Prostate gland (tissue), 2 donors: ENCODE measurements around the gene SUN1. TPM values are rescaled to one million over a fixed set of nuclear protein-coding genes. Genes with fewer than 3 reads are reported as not detected.
A peak's percentile ranks its signal among the peaks of the same experiment; 100 is the strongest.

Experiments used
- DNase-seq: peaks from one replicate; pipeline ENCODE4 v3.0.0-alpha.2; 2019; ENCODE audit warnings: low spot score
- H3K27ac ChIP-seq, 2 donors: fragments of 200-600 bp; sonication (generic); 2 replicates each; pipeline ENCODE4 v1.5.1; 2017 to 2019
- H3K27me3 ChIP-seq: fragments of 200-600 bp; sonication (generic); replicated peaks from 2 replicates; pipeline ENCODE4 v1.5.1; 2019; ENCODE audit not compliant: insufficient read depth
- H3K36me3 ChIP-seq, 2 donors: fragments of 200-600 bp; sonication (generic); 1 replicate in 1 of 2; 2 replicates in 1 of 2; pipeline versions ENCODE4 v1.5.1 to v1.8.1; 2017 to 2019
- H3K4me1 ChIP-seq: fragments of 200-600 bp; sonication (generic); replicated peaks from 2 replicates; pipeline ENCODE4 v1.5.1; 2019
- H3K4me3 ChIP-seq, 2 donors: fragments of 200-600 bp; sonication (generic); 2 replicates each; pipeline ENCODE4 v1.5.1; 2017 to 2019
- H3K9me3 ChIP-seq: fragments of 200-600 bp; sonication (generic); 2 replicates; pipeline ENCODE4 v1.5.1; 2017
- CTCF ChIP-seq, 4 experiments: fragments of 200-600 bp in 2 of 4; fragments of 450-650 bp in 2 of 4; sonication (generic) in 2 of 4; IDR thresholded peaks; 1 replicate in 3 of 4; 2 replicates in 1 of 4; pipeline ENCODE4 v1.5.1; 2016 to 2019; ENCODE audit warnings: antibody characterized with exemption in 4 of 4, mild to moderate bottlenecking in 2 of 4, moderate library complexity in 2 of 4
- POLR2A ChIP-seq: fragments of 450-650 bp; IDR thresholded peaks from one replicate; pipeline ENCODE4 v1.6.1; 2016; ENCODE audit warnings: antibody characterized with exemption, mild to moderate bottlenecking
- POLR2AphosphoS5 ChIP-seq: sonication (generic); formaldehyde crosslinking; IDR thresholded peaks from one replicate; pipeline ENCODE4 v1.6.1; 2017; ENCODE audit warnings: antibody characterized with exemption
- WGBS: methylation state at CpG from one replicate; pipeline ENCODE4 v1.1.5; 2018; 5-methylcytosine and 5-hydroxymethylcytosine counted together
- intact Hi-C: fragments of 100-400 bp; cut with DNase I; formaldehyde crosslinking; loops from one replicate; pipeline ENCODE4 v1.14.2; 2022
- total RNA-seq, 2 donors: library from RNA; depleted of rRNA; stranded (reverse); fragments of >200 nt; gene quantifications; one replicate each; pipeline ENCODE4 v1.1.0, GENCODE V29; 2016

SUN1 gene
- total RNA-seq, 2 donors from 2014 or later: 106 to 177 TPM

GRCh38 chr7:873367-874002 lies 41.2 kb downstream of the SUN1 start:
- peak; percentile 86 for DNase-seq
- Histone ChIP-seq H3K27ac (peak overlapping the region; percentile 46 to 53), H3K36me3 (no peaks in the 10 kb centered on the region), H3K4me1 (no peaks in the 10 kb centered on the region), H3K27me3 (no peaks in the 10 kb centered on the region), H3K4me3 (no peak overlapping the region), H3K9me3 (no peaks in the 10 kb centered on the region)
- 30% methylated on average over 18 of the region's 18 CpGs for WGBS
- intact Hi-C loops: loop anchor here (2.0 to 10.0 kb wide), 3 partner anchors 36 to 549 kb away; no protein-coding TSS in a partner anchor
- TF ChIP-seq CTCF (IDR thresholded peaks at IDR 0.05) (peak; percentile 68 to 98 (median 95)), POLR2AphosphoS5 (peak; percentile 91), POLR2A (peak; percentile 25)

GRCh38 chr7:874031-874749 lies 41.9 kb downstream of the SUN1 start:
- no peak overlapping the region for H3K4me3 ChIP-seq
- intact Hi-C loops: loop anchor here (5.0 to 10.0 kb wide), 2 partner anchors 37 to 549 kb away; no protein-coding TSS in a partner anchor
- no peaks in the 10 kb centered on the region for H3K9me3 ChIP-seq
- DNase-seq: no peak
- TF ChIP-seq CTCF (IDR thresholded peaks at IDR 0.05): no peak
- no peak for TF ChIP-seq POLR2AphosphoS5
- TF ChIP-seq POLR2A: no peak
- no peaks in the 10 kb centered on the region for H3K4me1 ChIP-seq
- no peaks in the 10 kb centered on the region for H3K36me3 ChIP-seq
- WGBS: 81% methylated on average over 9 of the region's 9 CpGs
- H3K27me3 ChIP-seq: no peaks in the 10 kb centered on the region
- peak overlapping the region; percentile 46 to 53 for H3K27ac ChIP-seq

GRCh38 chr7:875051-875450 lies 42.8 kb downstream of the SUN1 start:
- Histone ChIP-seq H3K27ac (peak overlapping the region; percentile 83), H3K27me3 (no peaks in the 10 kb centered on the region), H3K4me3 (no peak overlapping the region), H3K4me1 (no peaks in the 10 kb centered on the region), H3K9me3 (no peaks in the 10 kb centered on the region), H3K36me3 (no peaks in the 10 kb centered on the region)
- no peak for TF ChIP-seq POLR2A
- TF ChIP-seq CTCF (IDR thresholded peaks at IDR 0.05): no peak
- no peak for TF ChIP-seq POLR2AphosphoS5
- intact Hi-C loops: loop anchor here (10.0 kb wide), 1 partner anchor 550 kb away; no protein-coding TSS in a partner anchor
- DNase-seq: no peak
- 43% methylated on average over 7 of the region's 7 CpGs for WGBS

- H3K4me1 ChIP-seq: no peaks in the 10 kb centered on the region
- no peaks in the 10 kb centered on the region for H3K9me3 ChIP-seq
- no peaks in the 10 kb centered on the region for H3K36me3 ChIP-seq
- no peaks in the 10 kb centered on the region for H3K27me3 ChIP-seq
- TF ChIP-seq POLR2A: no peak
- no peak for TF ChIP-seq POLR2AphosphoS5
- no peak for TF ChIP-seq CTCF (IDR thresholded peaks at IDR 0.05)
- peak overlapping the region; percentile 83 for H3K27ac ChIP-seq
- intact Hi-C loops: loop anchor here (10.0 kb wide), 1 partner anchor 551 kb away; no protein-coding TSS in a partner anchor
- no peak for DNase-seq
- 53% methylated on average over 27 of the region's 27 CpGs for WGBS
- peak overlapping the region; percentile 33 to 35 for H3K4me3 ChIP-seq
Observed at GRCh38 chr7:875476-876076, 43.3 kb downstream of the SUN1 start.
